ENCODE data around the gene DDX10.

Gene DDX10

DNA sequence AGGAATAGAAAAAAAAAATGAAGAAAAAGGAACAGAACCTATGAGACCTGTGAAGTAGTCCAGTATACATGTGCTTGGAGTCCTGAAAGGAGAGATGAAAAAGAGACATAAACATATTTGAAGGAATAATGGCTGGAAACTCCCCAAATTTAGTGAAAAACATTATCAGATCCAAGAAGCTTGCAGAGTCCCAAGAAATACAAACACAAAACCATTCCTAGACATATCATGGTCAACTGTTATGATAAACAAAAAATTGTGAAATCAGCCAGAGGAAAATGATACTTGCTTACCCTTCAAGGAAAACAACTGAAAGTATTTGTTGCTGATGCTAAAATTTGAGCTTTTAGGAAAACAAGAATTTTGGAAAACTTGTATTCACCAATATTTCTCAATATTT lies 250.1 kb downstream of the DDX10 start:
- no peaks in the 10 kb centered on the region; the same call in 1 of the 2 replicates for H3K36me3 ChIP-seq (ENCODE audit: insufficient read depth, low read length)
- H3K27me3 ChIP-seq (ENCODE audit: insufficient read depth, low read length) = no peaks in the 10 kb centered on the region
- H2AFZ ChIP-seq (ENCODE audit: low read length, unreplicated experiment) = no peak overlapping the region
- H3K27ac ChIP-seq (ENCODE audit: low read depth, low read length) = peak overlapping the region; percentile 47
- peak overlapping the region; percentile 25; the same call in 1 of the 2 replicates for H3K4me3 ChIP-seq (ENCODE audit: low read depth, low read length)
- peaks cover 42% of the 10 kb centered on the region for H3K4me1 ChIP-seq (ENCODE audit: control insufficient read depth, insufficient read depth, low read length, unreplicated experiment)
- H3K79me2 ChIP-seq (ENCODE audit: control insufficient read depth, insufficient read depth, low read length, unreplicated experiment) = no peaks in the 10 kb centered on the region

DNA sequence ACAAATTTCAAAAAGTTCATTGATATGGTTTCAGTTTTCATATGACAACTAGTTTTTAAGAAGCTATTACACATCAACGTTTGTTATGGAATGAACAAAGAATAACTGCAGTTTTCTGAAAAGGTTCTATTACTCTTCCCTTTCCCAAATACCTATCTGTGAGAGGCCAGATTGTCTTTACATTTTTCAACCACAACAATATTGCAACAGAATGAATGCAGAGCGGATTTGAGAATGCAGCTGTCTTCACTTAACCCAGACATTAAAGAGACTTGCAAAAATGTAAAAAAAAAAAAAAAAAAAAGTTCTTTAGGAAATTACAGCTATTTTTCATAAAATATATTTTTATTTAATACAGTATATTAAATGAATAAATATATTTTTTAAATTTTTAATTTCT lies 250.8 kb downstream of the DDX10 start:
- no peak overlapping the region for H2AFZ ChIP-seq (ENCODE audit: low read length, unreplicated experiment)
- peaks cover 42% of the 10 kb centered on the region for H3K4me1 ChIP-seq (ENCODE audit: control insufficient read depth, insufficient read depth, low read length, unreplicated experiment)
- H3K27ac ChIP-seq (ENCODE audit: low read depth, low read length) = peak overlapping the region; percentile 75
- H3K36me3 ChIP-seq (ENCODE audit: insufficient read depth, low read length) = no peaks in the 10 kb centered on the region; the same call in 1 of the 2 replicates
- H3K4me3 ChIP-seq (ENCODE audit: low read depth, low read length) = peak overlapping the region; percentile 25; the same call in 1 of the 2 replicates
- no peaks in the 10 kb centered on the region for H3K79me2 ChIP-seq (ENCODE audit: control insufficient read depth, insufficient read depth, low read length, unreplicated experiment)
- H3K27me3 ChIP-seq (ENCODE audit: insufficient read depth, low read length) = no peaks in the 10 kb centered on the region

DNA sequence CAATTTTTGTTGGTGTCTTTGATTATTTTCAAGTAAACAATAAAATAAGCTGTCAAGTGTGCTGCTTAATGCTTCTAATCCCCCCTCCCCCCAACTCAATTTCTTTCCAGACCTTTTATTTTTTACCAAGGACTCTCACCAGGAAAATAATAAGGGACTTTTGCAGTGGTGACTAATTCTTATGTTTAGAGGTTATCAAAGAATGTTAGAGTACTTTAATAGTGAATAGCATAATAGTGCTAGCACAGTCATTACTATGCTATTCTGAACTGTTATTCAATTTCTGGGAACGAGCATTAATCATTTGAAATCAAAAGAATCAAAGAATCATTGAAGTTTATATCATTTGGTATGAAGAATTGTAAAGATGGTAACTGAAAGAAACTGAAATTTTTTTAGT lies 251.4 kb downstream of the DDX10 start:
- Histone ChIP-seq H3K27ac (ENCODE audit: low read depth, low read length) (peak overlapping the region; percentile 75), H3K79me2 (ENCODE audit: control insufficient read depth, insufficient read depth, low read length, unreplicated experiment) (no peaks in the 10 kb centered on the region), H3K4me3 (ENCODE audit: low read depth, low read length) (peak overlapping the region; percentile 41; the same call in 1 of the 2 replicates), H3K4me1 (ENCODE audit: control insufficient read depth, insufficient read depth, low read length, unreplicated experiment) (peaks cover 42% of the 10 kb centered on the region), H3K27me3 (ENCODE audit: insufficient read depth, low read length) (no peaks in the 10 kb centered on the region), H3K36me3 (ENCODE audit: insufficient read depth, low read length) (no peaks in the 10 kb centered on the region; the same call in 1 of the 2 replicates), H2AFZ (ENCODE audit: low read length, unreplicated experiment) (no peak overlapping the region)

DNA sequence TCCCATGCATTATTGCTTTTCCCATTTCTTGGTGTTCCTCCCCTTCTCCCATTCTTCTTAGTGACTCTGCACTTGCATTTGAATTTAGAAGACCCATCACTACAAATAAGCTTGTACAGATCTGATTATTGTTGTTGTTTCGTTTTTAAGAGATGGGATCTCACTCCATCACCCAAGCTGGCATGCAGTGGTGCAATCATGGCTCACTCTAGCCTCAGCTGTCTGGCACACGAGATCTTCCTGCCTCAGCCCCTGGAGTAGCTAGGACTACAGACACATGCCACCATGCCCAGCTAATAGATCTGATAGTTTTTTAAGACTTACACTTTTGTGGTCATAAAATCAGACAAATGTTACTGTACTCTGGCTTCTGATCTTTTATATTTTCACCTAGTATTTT lies 252.1 kb downstream of the DDX10 start:
- no peaks in the 10 kb centered on the region for H3K79me2 ChIP-seq (ENCODE audit: control insufficient read depth, insufficient read depth, low read length, unreplicated experiment)
- peak overlapping the region; percentile 8; the same call in 1 of the 2 replicates for H3K4me3 ChIP-seq (ENCODE audit: low read depth, low read length)
- no peaks in the 10 kb centered on the region; the same call in 1 of the 2 replicates for H3K36me3 ChIP-seq (ENCODE audit: insufficient read depth, low read length)
- H3K27ac ChIP-seq (ENCODE audit: low read depth, low read length) = peak overlapping the region; percentile 75
- H3K4me1 ChIP-seq (ENCODE audit: control insufficient read depth, insufficient read depth, low read length, unreplicated experiment) = peaks cover 42% of the 10 kb centered on the region
- no peak overlapping the region for H2AFZ ChIP-seq (ENCODE audit: low read length, unreplicated experiment)
- H3K27me3 ChIP-seq (ENCODE audit: insufficient read depth, low read length) = no peaks in the 10 kb centered on the region

DNA sequence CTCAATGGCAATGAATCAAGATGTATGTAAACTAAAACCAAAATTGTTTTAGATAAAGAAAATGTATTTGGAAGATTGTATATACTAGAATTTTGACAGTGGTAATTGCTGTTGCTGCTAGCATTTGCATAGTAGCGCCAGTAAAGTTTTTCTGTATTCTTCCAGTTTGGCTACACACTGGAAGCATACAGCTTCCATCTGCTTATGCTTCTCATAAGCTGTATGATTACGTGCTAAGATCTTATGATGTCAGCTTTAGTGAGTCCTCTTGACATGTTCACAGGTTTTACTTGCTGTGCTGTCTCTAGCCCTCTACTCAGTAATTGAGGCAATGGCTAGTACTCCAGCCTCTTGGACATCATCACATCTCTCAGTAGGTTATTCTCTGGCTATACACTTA lies 256.3 kb downstream of the DDX10 start:
- peaks cover 4% of the 10 kb centered on the region; the same call in 1 of the 2 replicates for H3K36me3 ChIP-seq (ENCODE audit: insufficient read depth, low read length)
- no peaks in the 10 kb centered on the region for H3K27me3 ChIP-seq (ENCODE audit: insufficient read depth, low read length)
- no peak overlapping the region for H3K4me3 ChIP-seq (ENCODE audit: low read depth, low read length)
- no peak overlapping the region for H3K27ac ChIP-seq (ENCODE audit: low read depth, low read length)
- peaks cover 11% of the 10 kb centered on the region for H3K4me1 ChIP-seq (ENCODE audit: control insufficient read depth, insufficient read depth, low read length, unreplicated experiment)
- H2AFZ ChIP-seq (ENCODE audit: low read length, unreplicated experiment) = no peak overlapping the region
- no peaks in the 10 kb centered on the region for H3K79me2 ChIP-seq (ENCODE audit: control insufficient read depth, insufficient read depth, low read length, unreplicated experiment)

DNA sequence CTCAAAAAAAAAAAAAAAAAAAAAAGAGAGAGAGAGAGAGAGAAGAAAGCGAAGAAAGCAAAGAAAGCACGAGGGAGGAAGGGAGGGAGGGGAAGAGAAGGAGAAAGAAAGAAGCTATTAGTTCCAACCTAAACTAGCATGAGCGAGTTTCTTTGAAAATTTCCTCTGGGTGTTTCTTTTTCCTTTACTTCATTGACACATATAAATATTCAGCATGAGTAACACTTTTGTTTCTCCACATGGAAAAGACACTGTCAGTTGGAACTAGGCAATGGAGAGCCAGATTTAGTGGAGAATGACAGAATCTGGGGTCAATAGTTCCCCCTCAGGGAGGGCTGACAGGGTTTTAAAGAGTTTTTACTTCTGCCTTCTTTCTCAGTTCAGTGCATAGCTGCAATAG lies 257.4 kb downstream of the DDX10 start:
- Histone ChIP-seq H3K4me3 (ENCODE audit: low read depth, low read length) (no peak overlapping the region), H3K27me3 (ENCODE audit: insufficient read depth, low read length) (no peaks in the 10 kb centered on the region), H2AFZ (ENCODE audit: low read length, unreplicated experiment) (no peak overlapping the region), H3K36me3 (ENCODE audit: insufficient read depth, low read length) (peaks cover 4% of the 10 kb centered on the region; the same call in 1 of the 2 replicates), H3K4me1 (ENCODE audit: control insufficient read depth, insufficient read depth, low read length, unreplicated experiment) (peaks cover 11% of the 10 kb centered on the region), H3K27ac (ENCODE audit: low read depth, low read length) (no peak overlapping the region), H3K79me2 (ENCODE audit: control insufficient read depth, insufficient read depth, low read length, unreplicated experiment) (no peaks in the 10 kb centered on the region)

DNA sequence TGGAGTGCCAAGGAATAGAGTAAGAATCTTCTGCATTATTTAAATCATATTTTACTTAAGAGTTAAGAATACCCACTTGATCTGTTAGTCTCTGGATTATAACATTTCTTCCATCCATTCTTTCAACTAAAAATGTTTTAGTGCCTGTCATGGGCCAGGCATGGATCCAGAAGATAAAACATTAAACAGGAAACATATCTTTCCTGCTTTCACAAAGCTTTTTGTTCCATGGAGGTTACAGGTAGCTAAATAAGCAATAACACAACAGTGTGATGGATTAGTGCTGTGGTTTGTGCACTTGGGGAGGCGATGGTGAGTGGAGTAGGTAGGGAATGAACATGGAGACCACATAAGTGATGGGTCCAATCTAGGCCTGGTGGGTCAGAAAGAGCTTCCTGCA lies 258.5 kb downstream of the DDX10 start:
- Histone ChIP-seq H3K79me2 (ENCODE audit: control insufficient read depth, insufficient read depth, low read length, unreplicated experiment) (no peaks in the 10 kb centered on the region), H2AFZ (ENCODE audit: low read length, unreplicated experiment) (no peak overlapping the region), H3K4me1 (ENCODE audit: control insufficient read depth, insufficient read depth, low read length, unreplicated experiment) (peaks cover 22% of the 10 kb centered on the region), H3K27me3 (ENCODE audit: insufficient read depth, low read length) (no peaks in the 10 kb centered on the region), H3K27ac (ENCODE audit: low read depth, low read length) (no peak overlapping the region), H3K4me3 (ENCODE audit: low read depth, low read length) (no peak overlapping the region), H3K36me3 (ENCODE audit: insufficient read depth, low read length) (peaks cover 4% of the 10 kb centered on the region; the same call in 1 of the 2 replicates)

DNA sequence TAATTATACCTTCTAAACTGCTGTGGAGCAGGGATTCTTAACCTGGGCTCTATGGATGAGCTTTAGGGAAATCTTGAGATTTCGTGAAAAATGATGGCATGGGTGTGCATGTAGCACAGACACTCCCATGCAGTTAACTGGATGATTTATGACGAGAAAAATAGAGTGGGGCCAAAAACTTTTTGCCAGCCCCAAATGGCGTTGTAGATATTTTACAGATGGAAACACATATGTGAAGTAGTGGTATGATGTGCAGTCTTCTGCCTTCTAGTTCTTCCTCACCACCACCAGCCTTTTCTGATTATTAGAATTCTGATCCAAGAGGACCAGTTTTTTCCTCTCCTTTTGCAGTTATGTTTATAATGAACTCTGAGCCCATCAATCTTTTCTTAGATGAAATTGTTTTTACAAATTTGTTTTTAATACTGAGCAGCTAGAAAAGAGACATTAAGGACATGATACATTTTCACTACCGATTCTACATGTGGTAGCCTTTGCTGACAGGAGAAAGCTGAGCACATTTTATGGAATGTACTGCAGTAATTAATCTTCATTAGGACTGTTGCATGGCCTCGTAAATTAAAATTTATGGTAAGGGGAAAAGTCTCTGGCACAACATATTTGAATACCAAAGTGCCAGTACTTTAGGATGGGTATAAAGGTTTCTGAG lies 261.4 kb downstream of the DDX10 start:
- Histone ChIP-seq H3K27me3 (ENCODE audit: insufficient read depth, low read length) (no peaks in the 10 kb centered on the region), H3K36me3 (ENCODE audit: insufficient read depth, low read length) (0 out of 2 replicates have a peak, but pooled peaks cover 4% of the 10 kb centered on the region), H3K4me3 (ENCODE audit: low read depth, low read length) (no peak overlapping the region), H2AFZ (ENCODE audit: low read length, unreplicated experiment) (no peak overlapping the region), H3K79me2 (ENCODE audit: control insufficient read depth, insufficient read depth, low read length, unreplicated experiment) (peaks cover 19% of the 10 kb centered on the region), H3K4me1 (ENCODE audit: control insufficient read depth, insufficient read depth, low read length, unreplicated experiment) (peaks cover 48% of the 10 kb centered on the region), H3K27ac (ENCODE audit: low read depth, low read length) (no peak overlapping the region)

DNA sequence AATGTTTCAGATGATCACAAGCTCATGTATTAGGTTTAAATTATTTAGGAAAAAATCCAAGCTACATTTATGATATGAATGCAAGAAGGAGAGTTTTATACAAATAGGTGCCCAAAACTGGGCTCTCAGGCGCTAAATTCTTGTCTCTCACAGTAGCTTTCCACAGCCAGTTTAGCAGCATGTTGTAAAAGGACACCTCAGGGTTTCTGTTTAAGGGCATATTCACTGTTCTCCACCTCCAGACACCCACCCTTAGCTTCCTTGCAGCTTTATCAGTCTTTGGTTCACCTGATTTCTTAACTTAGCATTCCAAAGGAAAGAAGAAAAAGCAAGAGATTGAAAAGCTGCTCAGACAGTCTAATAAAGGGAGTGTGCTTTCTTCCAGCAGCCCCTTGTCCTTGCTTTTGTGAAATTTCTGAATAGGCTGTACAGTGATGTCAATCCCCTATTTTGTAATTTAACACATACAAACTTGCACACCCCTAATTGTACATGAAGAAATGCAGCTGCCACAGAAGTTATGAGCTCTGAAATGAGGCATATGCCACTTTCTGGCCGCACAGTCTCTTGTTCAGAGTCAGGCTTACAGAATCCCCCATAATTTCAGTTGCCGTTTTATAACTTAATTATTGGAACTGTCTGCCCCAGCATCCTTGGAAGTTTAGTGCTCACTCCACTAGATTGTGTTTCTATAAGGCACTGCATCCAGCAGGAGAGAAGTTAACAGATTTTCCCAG lies 262.1 kb downstream of the DDX10 start:
- Histone ChIP-seq H3K27ac (ENCODE audit: low read depth, low read length) (peak overlapping the region; percentile 98; the same call in 1 of the 2 replicates), H3K4me3 (ENCODE audit: low read depth, low read length) (no peak overlapping the region), H3K79me2 (ENCODE audit: control insufficient read depth, insufficient read depth, low read length, unreplicated experiment) (peaks cover 26% of the 10 kb centered on the region), H3K4me1 (ENCODE audit: control insufficient read depth, insufficient read depth, low read length, unreplicated experiment) (peaks cover 55% of the 10 kb centered on the region), H3K27me3 (ENCODE audit: insufficient read depth, low read length) (no peaks in the 10 kb centered on the region), H2AFZ (ENCODE audit: low read length, unreplicated experiment) (no peak overlapping the region), H3K36me3 (ENCODE audit: insufficient read depth, low read length) (0 out of 2 replicates have a peak, but pooled peaks cover 4% of the 10 kb centered on the region)

DNA sequence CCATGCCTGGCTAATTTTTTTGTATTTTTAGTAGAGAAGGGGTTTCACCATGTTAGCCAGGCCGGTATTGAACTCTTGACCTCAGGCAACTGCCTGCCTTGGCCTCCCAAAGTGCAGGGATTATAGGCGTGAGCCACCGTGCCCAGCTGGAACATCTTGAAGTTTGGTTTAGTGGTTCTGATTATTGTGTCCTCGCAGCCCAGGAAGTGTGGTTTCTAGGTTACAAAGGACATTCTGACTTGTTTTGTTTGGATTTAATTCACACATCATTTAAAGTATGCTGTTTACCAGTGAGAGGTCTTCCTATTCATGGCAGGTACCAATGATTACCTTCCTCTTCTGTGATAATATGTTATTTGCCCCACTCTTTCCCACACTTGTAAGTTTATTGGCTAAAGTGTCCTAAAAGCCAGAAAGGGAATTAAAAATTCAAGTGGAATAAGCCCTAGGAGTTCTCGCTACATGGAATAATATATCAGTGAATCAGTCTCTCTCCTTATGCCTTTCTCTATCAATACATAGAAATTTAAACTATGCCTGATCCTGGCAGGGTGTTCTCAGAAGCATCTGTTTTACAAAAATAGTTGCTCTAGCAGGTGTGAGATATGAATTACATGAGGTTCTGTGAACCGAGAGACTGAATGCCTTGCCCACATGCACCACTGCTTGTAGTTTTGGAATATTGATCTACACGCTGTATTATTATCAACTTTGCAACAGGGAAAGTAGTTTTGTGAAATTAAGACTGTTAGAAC lies 263.1 kb downstream of the DDX10 start:
- H3K4me1 ChIP-seq (ENCODE audit: control insufficient read depth, insufficient read depth, low read length, unreplicated experiment) = peaks cover 65% of the 10 kb centered on the region
- peak overlapping the region; percentile 98 for H3K27ac ChIP-seq (ENCODE audit: low read depth, low read length)
- no peak overlapping the region for H2AFZ ChIP-seq (ENCODE audit: low read length, unreplicated experiment)
- 0 out of 2 replicates have a peak, but pooled peaks cover 7% of the 10 kb centered on the region for H3K36me3 ChIP-seq (ENCODE audit: insufficient read depth, low read length)
- H3K79me2 ChIP-seq (ENCODE audit: control insufficient read depth, insufficient read depth, low read length, unreplicated experiment) = peaks cover 35% of the 10 kb centered on the region
- no peak overlapping the region for H3K4me3 ChIP-seq (ENCODE audit: low read depth, low read length)
- no peaks in the 10 kb centered on the region for H3K27me3 ChIP-seq (ENCODE audit: insufficient read depth, low read length)

Measured in ACC112 (cell line).